K562 (cell line): ENCODE data around the gene ATRX. TPM values are rescaled to one million over a fixed set of nuclear protein-coding genes. Genes with fewer than 3 reads are reported as not detected.

Source experiments
- ATAC-seq: fragments of 200-7000 bp; cut with Tn5 transposase; 3 replicates; pipeline ENCODE4 v1.9.1; 2020; ENCODE audit warnings: moderate library complexity
- BruUV-seq: library from RNA; stranded (reverse); fragments of 400-500 nt; replicated peaks from 2 replicates; lab custom pipeline; 2021; lab: Mats Ljungman, UMichigan
- CTCF ChIA-PET: fragments of 300-600 bp; formaldehyde crosslinking; extraction: SDS; loops from one replicate; lab custom pipeline; 2021; ENCODE audit warnings: low intra/inter-chr PET ratio; lab: Yijun Ruan, JAX
- POLR2A ChIA-PET: fragments of 300-600, 350-650 bp; sonication (Branson Sonifier 250); formaldehyde crosslinking; extraction: SDS; loops from one replicate; lab custom pipeline; 2021; ENCODE audit warnings: antibody characterized with exemption, inconsistent platforms; lab: Yijun Ruan, JAX
- DNase-seq, 4 experiments: peaks; one replicate each; pipeline versions ENCODE4 v3.0.0 to v3.0.0-alpha.2; 2011 to 2018; ENCODE audit warnings: low spot score in 3 of 4, mixed read lengths in 3 of 4; ENCODE audit errors: extremely low read depth in 1 of 4
- FAIRE-seq: peaks from 2 replicates; lab custom pipeline; 2011; peaks lifted over from hg19 to GRCh38; lab: Jason Lieb, UNC
- H2AFZ ChIP-seq: 2 replicates; pipeline ENCODE4 v1.6.0; 2011; ENCODE audit warnings: low read depth, low read length, control low read depth, inconsistent platforms
- H3K27ac ChIP-seq: fragments of 200-600 bp; 3 replicates; pipeline ENCODE4 v1.8.0; 2011; ENCODE audit warnings: low read depth, mild to moderate bottlenecking, control low read depth, inconsistent platforms, low read length, moderate library complexity, mixed read lengths; ENCODE audit errors: extremely low read depth
- H3K27me3 ChIP-seq, 2 experiments: fragments of 300-600 bp in 1 of 2; 2 replicates in 1 of 2; 3 replicates in 1 of 2; pipeline versions ENCODE4 v1.6.0 to v1.8.0; 2011; ENCODE audit warnings: inconsistent platforms in 2 of 2, low read length in 2 of 2, mild to moderate bottlenecking in 1 of 2, mixed read lengths in 1 of 2, moderate library complexity in 1 of 2; ENCODE audit not compliant: control insufficient read depth in 2 of 2, insufficient read depth in 2 of 2
- H3K36me3 ChIP-seq: fragments of 300-600 bp; 3 replicates; pipeline ENCODE4 v1.8.0; 2011; ENCODE audit warnings: mild to moderate bottlenecking, low read length, inconsistent platforms; ENCODE audit not compliant: control insufficient read depth, insufficient read depth
- H3K4me1 ChIP-seq, 2 experiments: fragments of 200-600 bp in 1 of 2; replicated peaks in 1 of 2; 2 replicates in 1 of 2; 3 replicates in 1 of 2; pipeline versions ENCODE4 v1.5.1 to v1.8.0; 2011; ENCODE audit warnings: inconsistent platforms in 2 of 2, low read length in 2 of 2, mild to moderate bottlenecking in 1 of 2, mixed read lengths in 1 of 2, moderate library complexity in 1 of 2; ENCODE audit not compliant: control insufficient read depth in 2 of 2, insufficient read depth in 2 of 2
- H3K4me2 ChIP-seq: 2 replicates; pipeline ENCODE4 v1.6.1; 2011; ENCODE audit warnings: low read length, control low read depth, inconsistent platforms, mixed read lengths; ENCODE audit not compliant: insufficient read depth
- H3K4me3 ChIP-seq: fragments of 200-600 bp; sonication (generic), shearing (Covaris generic); 2 replicates; pipeline ENCODE4 v1.5.1; 2016; ENCODE audit warnings: control low read depth, inconsistent platforms
- H3K79me2 ChIP-seq: fragments of 200-600 bp; 3 replicates; pipeline ENCODE4 v1.8.0; 2011; ENCODE audit warnings: low read length, inconsistent platforms; ENCODE audit not compliant: control insufficient read depth, insufficient read depth
- H3K9ac ChIP-seq, 2 experiments: 2 replicates each; pipeline versions ENCODE4 v1.6.0 to v1.6.1; 2011; ENCODE audit warnings: low read depth in 2 of 2, low read length in 2 of 2, control low read depth in 1 of 2, inconsistent platforms in 1 of 2, mild to moderate bottlenecking in 1 of 2, mixed read lengths in 1 of 2; ENCODE audit not compliant: insufficient read depth in 1 of 2
- H3K9me1 ChIP-seq: one replicate; pipeline ENCODE4 v1.6.0; 2011; ENCODE audit warnings: inconsistent platforms, mild to moderate bottlenecking, low read length, moderate library complexity; ENCODE audit not compliant: control insufficient read depth, insufficient read depth
- H3K9me3 ChIP-seq: replicated peaks from 2 replicates; pipeline ENCODE4 v1.5.1; 2011; ENCODE audit warnings: low read depth, low read length, inconsistent platforms; ENCODE audit not compliant: control insufficient read depth, insufficient read depth
- H4K20me1 ChIP-seq: replicated peaks from 2 replicates; pipeline ENCODE4 v1.6.1; 2011; ENCODE audit warnings: low read length, inconsistent platforms, mixed read lengths; ENCODE audit not compliant: control insufficient read depth, insufficient read depth
- ATF1 ChIP-seq, 2 experiments: fragments of 450-650 bp in 1 of 2; IDR thresholded peaks; 2 replicates each; pipeline ENCODE4 v1.6.1; 2016; ENCODE audit warnings: missing compliant biosample characterization in 1 of 2, missing genetic modification characterization in 1 of 2
- CEBPB ChIP-seq: fragments of 450-650 bp; IDR thresholded peaks from 2 replicates; pipeline ENCODE4 v1.6.1; 2016; ENCODE audit warnings: missing genetic modification characterization, missing compliant biosample characterization
- ETV6 ChIP-seq, 3 experiments: fragments of 150-350 bp in 1 of 3; sonication (generic) in 1 of 3; formaldehyde crosslinking in 1 of 3; IDR thresholded peaks; 2 replicates each; pipeline versions ENCODE4 v1.6.1 to v1.8.0; 2014 to 2022; ENCODE audit warnings: borderline replicate concordance in 2 of 3, low read depth in 2 of 3, antibody characterized with exemption in 1 of 3, low read length in 1 of 3, mild to moderate bottlenecking in 1 of 3, missing genetic modification reagents in 1 of 3
- FOXA3 ChIP-seq, 2 experiments: fragments of 450-650 bp in 1 of 2; sonication (generic) in 1 of 2; formaldehyde crosslinking; IDR thresholded peaks in 1 of 2; conservative IDR thresholded peaks in 1 of 2; 2 replicates each; pipeline versions ENCODE4 v1.4.0 to v1.8.0; 2020 to 2022; ENCODE audit warnings: mild to moderate bottlenecking in 2 of 2, missing genetic modification reagents in 1 of 2
- NONO ChIP-seq, 2 experiments: fragments of 200-400 bp in 1 of 2; fragments of 450-650 bp in 1 of 2; formaldehyde crosslinking in 1 of 2; IDR thresholded peaks; 2 replicates each; pipeline ENCODE4 v1.6.1; 2017; ENCODE audit warnings: low read depth in 2 of 2, mild to moderate bottlenecking in 2 of 2, moderate library complexity in 2 of 2, low read length in 1 of 2
- RAD51 ChIP-seq: fragments of 450-650 bp; IDR thresholded peaks from 2 replicates; pipeline ENCODE4 v1.7.1; 2016; ENCODE audit warnings: low read depth, mild to moderate bottlenecking, borderline replicate concordance
- SP1 ChIP-seq: sonication (generic); formaldehyde crosslinking; IDR thresholded peaks from 2 replicates; pipeline ENCODE4 v1.8.1; 2022; ENCODE audit warnings: mild to moderate bottlenecking, missing genetic modification reagents
- TEAD1 ChIP-seq, 2 experiments: fragments of 450-650 bp in 1 of 2; sonication (generic) in 1 of 2; formaldehyde crosslinking; IDR thresholded peaks; 2 replicates each; pipeline versions ENCODE4 v1.4.0 to v1.8.0; 2020 to 2022; ENCODE audit warnings: mild to moderate bottlenecking in 2 of 2, missing genetic modification reagents in 1 of 2
- ZNF717 ChIP-seq: fragments of 250-450 bp; sonication (Bioruptor Pico); IDR thresholded peaks from 2 replicates; pipeline ENCODE4 v1.5.0; 2021
- ZNF77 ChIP-seq: fragments of 250-450 bp; sonication (Bioruptor Pico); IDR thresholded peaks from 2 replicates; pipeline ENCODE4 v1.5.0; 2020
- ZSCAN29 ChIP-seq: fragments of 450-650 bp; IDR thresholded peaks from 2 replicates; pipeline ENCODE4 v1.6.1; 2017
- WGBS: fragments of 100-300 bp; shearing (Covaris generic); methylation state at CpG from one replicate; pipeline ENCODE4 v1.1.6; 2016; ENCODE audit warnings: low coverage, mixed read lengths; ENCODE audit not compliant: insufficient coverage; ENCODE audit errors: missing lambda C conversion rate; 5-methylcytosine and 5-hydroxymethylcytosine counted together
- in situ Hi-C: fragments of 300-500 bp; cut with MboI; formaldehyde crosslinking; loops from 4 replicates; pipeline ENCODE4 v1.15.0; 2018; ENCODE audit warnings: inconsistent platforms, mixed read lengths
- intact Hi-C: fragments of 100-400 bp; cut with micrococcal nuclease; formaldehyde crosslinking; loops from 2 replicates; pipeline ENCODE4 v1.14.2; 2022
- polyA plus RNA-seq, 8 experiments: library from polyadenylated mRNA; depleted of rRNA in 4 of 8; stranded (reverse) in 5 of 8; unstranded in 3 of 8; fragments of >200 nt; fragmentation: Nextera tagmentation in 2 of 8; fragmentation: Illumina TruSeq in 1 of 8; extraction: Ambion mirVana in 2 of 8; extraction: Trizol in 1 of 8; gene quantifications; 2 replicates each; pipeline versions ENCODE4 v1.2.1 to v1.2.3, GENCODE V29; 2011 to 2014; ENCODE audit warnings: inconsistent platforms in 1 of 8, missing spikeins in 1 of 8
- total RNA-seq, 7 experiments: library from RNA; depleted of rRNA in 6 of 7; stranded (reverse); fragments of >200 nt in 6 of 7; fragmentation: Illumina TruSeq in 2 of 7; extraction: Trizol in 2 of 7; gene quantifications; 2 replicates each; pipeline versions ENCODE4 v1.2.1 to v1.2.3, GENCODE V29; 2011 to 2021; ENCODE audit warnings: low replicate concordance in 1 of 7
- TF ChIP-seq, protein P1 (sequence below): sonication (generic); formaldehyde crosslinking; IDR thresholded peaks from 2 replicates; pipeline ENCODE4 v1.8.1; 2023; ENCODE audit warnings: mild to moderate bottlenecking, missing genetic modification reagents
- TF ChIP-seq, protein P2 (sequence below): sonication (generic); formaldehyde crosslinking; IDR thresholded peaks from 2 replicates; pipeline ENCODE4 v1.9.0; 2022; ENCODE audit warnings: mild to moderate bottlenecking, missing genetic modification reagents

Gene ATRX
- total and polyA plus RNA-seq, 9 of the 15 experiments (the other 6 are each of a cell fraction or from before 2014, with no cell fraction given) = 7.7 to 23.1 (median 20.2) TPM

DNA sequence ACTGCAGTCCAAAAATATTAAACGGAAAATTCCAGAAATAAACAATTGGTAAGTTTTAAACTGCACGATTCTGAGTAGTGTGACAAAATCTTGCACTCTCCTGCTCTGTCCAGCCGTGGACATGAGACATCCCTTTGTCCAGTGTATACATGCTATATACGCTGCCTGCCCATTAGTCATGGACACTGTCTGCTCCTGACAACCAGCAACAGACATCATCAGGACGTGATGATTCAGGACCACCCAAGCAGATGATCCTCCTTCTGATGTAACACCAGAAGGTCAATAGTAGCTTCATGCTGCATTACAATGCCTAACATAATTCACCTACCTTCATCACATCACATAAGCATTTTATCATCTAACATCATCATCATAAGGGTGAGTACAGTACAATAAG lies 36.3 kb downstream of the ATRX start:
- H3K36me3 ChIP-seq = no peaks in the 10 kb centered on the region
- in situ Hi-C loops (no loop called here), intact Hi-C loops (no loop called here)
- ATAC-seq = no peak
- peaks cover 3% of the 10 kb centered on the region; the same call in 1 of the 3 replicates for H3K79me2 ChIP-seq
- DNase-seq = no peak
- H2AFZ ChIP-seq = no peak overlapping the region
- no peaks in the 10 kb centered on the region for H4K20me1 ChIP-seq
- FAIRE-seq = no peak
- no TSS peak for BruUV-seq
- no peaks in the 10 kb centered on the region for H3K27me3 ChIP-seq
- CTCF ChIA-PET = no interaction called here
- H3K4me2 ChIP-seq = no peak overlapping the region
- H3K9ac ChIP-seq = no peak overlapping the region
- no peaks in the 10 kb centered on the region for H3K9me1 ChIP-seq
- H3K9me3 ChIP-seq = no peaks in the 10 kb centered on the region
- TF ChIP-seq CEBPB (tag) (no peak), SP1 (CRISPR knock-in tag) (no peak), RAD51 (no peak), ZNF717 (no peak), TEAD1 (CRISPR knock-in tag; IDR thresholded peaks at IDR 0.05) (no peak), ATF1 (CRISPR knock-in tag; IDR thresholded peaks at IDR 0.05) (no peak), ATF1 (tag; IDR thresholded peaks at IDR 0.05) (no peak), ETV6 (IDR thresholded peaks at IDR 0.05; ENCODE audit: borderline replicate concordance in 1 of 2, low read depth in 2 of 2, low read length in 1 of 2) (no peak), ETV6 (CRISPR knock-in tag; IDR thresholded peaks at IDR 0.05; ENCODE audit: borderline replicate concordance) (no peak), ZNF77 (CRISPR knock-in tag) (no peak), FOXA3 (CRISPR knock-in tag; conservative IDR thresholded peaks at IDR 0.05 in 1 of 2, IDR thresholded peaks at IDR 0.05 in 1 of 2) (no peak), NONO (IDR thresholded peaks at IDR 0.05; ENCODE audit: low read depth in 2 of 2, low read length in 1 of 2) (no peak), ZSCAN29 (no peak)
- TF ChIP-seq, protein P1, sequence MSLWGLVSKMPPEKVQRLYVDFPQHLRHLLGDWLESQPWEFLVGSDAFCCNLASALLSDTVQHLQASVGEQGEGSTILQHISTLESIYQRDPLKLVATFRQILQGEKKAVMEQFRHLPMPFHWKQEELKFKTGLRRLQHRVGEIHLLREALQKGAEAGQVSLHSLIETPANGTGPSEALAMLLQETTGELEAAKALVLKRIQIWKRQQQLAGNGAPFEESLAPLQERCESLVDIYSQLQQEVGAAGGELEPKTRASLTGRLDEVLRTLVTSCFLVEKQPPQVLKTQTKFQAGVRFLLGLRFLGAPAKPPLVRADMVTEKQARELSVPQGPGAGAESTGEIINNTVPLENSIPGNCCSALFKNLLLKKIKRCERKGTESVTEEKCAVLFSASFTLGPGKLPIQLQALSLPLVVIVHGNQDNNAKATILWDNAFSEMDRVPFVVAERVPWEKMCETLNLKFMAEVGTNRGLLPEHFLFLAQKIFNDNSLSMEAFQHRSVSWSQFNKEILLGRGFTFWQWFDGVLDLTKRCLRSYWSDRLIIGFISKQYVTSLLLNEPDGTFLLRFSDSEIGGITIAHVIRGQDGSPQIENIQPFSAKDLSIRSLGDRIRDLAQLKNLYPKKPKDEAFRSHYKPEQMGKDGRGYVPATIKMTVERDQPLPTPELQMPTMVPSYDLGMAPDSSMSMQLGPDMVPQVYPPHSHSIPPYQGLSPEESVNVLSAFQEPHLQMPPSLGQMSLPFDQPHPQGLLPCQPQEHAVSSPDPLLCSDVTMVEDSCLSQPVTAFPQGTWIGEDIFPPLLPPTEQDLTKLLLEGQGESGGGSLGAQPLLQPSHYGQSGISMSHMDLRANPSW (CRISPR knock-in tag) = no peak
- TF ChIP-seq, protein P2, sequence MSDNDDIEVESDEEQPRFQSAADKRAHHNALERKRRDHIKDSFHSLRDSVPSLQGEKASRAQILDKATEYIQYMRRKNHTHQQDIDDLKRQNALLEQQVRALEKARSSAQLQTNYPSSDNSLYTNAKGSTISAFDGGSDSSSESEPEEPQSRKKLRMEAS (CRISPR knock-in tag) = no peak
- TF ChIP-seq, all 486 proteins: peak for 0
- H3K4me3 ChIP-seq = no peak overlapping the region
- POLR2A ChIA-PET = no interaction called here
- H3K4me1 ChIP-seq = no peaks in the 10 kb centered on the region
- H3K27ac ChIP-seq = no peak overlapping the region
- WGBS = 22% methylated on average over 5 of the region's 5 CpGs
